Measurements from ENCODE around the gene MAPRE3.

MAPRE3 gene

DNA sequence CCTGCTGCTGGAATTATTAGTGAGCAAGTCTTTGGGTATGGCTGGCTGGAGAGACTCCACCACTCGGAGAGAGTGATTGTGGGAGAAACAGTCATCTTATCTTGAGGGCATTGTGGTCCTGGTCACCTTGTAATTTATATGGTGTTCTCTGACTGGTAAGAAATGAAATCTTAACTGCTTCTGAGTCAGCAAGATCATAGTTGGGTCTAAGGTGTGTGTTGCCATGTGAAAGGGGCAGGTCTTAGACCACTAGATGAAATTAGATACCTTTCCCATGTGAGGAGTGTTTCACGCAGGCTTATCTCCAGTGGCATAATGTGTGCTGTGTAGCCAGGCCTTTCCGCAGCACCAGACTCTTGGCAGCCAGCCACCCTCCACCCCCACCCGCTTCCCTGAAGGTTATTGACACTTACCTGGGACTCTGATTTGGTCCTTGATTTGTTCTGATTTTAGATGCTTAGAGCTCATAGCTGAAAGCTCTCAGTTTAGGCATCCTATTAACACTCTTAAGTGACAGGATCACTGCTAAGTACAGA is 7.7 kb downstream of the MAPRE3 start:
- no peak overlapping the region for H3K27ac ChIP-seq (ENCODE audit: low read depth, low read length)
- H3K4me1 ChIP-seq (ENCODE audit: control insufficient read depth, insufficient read depth, low read length): peaks cover 9% of the 10 kb centered on the region
- H3K4me3 ChIP-seq (ENCODE audit: low read length): no peak overlapping the region

DNA sequence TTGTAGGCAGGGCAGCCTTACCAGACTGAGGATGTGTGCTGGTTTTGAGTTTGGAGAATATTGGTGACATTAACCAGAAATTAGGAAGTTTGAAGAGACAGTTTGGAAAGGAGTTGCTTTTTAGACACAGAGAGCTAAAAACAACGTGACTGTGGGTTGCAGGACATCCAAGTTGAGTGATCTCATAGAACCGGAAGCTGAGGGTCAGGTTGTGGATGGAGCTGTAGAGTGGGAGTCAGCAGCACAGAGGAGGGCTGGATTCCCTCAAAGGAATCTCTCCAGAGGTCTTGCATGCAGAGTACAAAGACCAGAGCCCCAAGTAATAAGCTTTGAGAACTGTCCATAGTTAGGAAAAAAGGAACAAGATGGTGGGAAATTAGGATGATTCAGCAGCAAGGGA is 9.3 kb downstream of the MAPRE3 start:
- Histone ChIP-seq H3K4me3 (ENCODE audit: low read length) (no peak overlapping the region), H3K9ac (ENCODE audit: low read length) (no peak overlapping the region), H3K27ac (ENCODE audit: low read depth, low read length) (no peak overlapping the region), H3K27me3 (ENCODE audit: control insufficient read depth, insufficient read depth, low read length) (no peaks in the 10 kb centered on the region), H3K4me1 (ENCODE audit: control insufficient read depth, insufficient read depth, low read length) (peaks cover 9% of the 10 kb centered on the region), H3K36me3 (ENCODE audit: control insufficient read depth, insufficient read depth, low read length) (no peaks in the 10 kb centered on the region)

More for the DNA sequence above, 7.7 kb downstream of the MAPRE3 start:
- no peaks in the 10 kb centered on the region for H3K27me3 ChIP-seq (ENCODE audit: control insufficient read depth, insufficient read depth, low read length)
- no peak overlapping the region for H3K9ac ChIP-seq (ENCODE audit: low read length)
- H3K36me3 ChIP-seq (ENCODE audit: control insufficient read depth, insufficient read depth, low read length): no peaks in the 10 kb centered on the region

DNA sequence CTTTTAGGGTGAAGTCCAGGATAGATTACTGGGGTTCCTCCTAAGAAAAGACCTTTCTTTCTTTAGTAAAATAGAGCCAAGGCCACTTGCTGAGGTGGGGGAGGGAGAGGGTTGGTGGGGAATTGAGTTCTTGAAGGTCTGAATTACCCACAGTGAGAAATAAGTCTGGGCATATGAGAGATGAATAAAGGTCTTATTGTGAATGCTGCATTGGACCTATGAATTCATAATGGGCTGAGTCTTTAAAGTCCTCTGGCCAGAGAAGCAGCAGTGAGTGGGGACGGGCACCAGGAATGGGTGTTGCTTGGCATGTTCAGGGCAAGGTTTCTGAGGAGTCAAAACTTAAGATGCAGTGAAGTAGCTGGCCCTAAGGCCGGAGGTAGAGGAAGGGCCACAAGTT is 10.5 kb downstream of the MAPRE3 start:
- no peaks in the 10 kb centered on the region for H3K36me3 ChIP-seq (ENCODE audit: control insufficient read depth, insufficient read depth, low read length)
- no peaks in the 10 kb centered on the region for H3K27me3 ChIP-seq (ENCODE audit: control insufficient read depth, insufficient read depth, low read length)
- peaks cover 9% of the 10 kb centered on the region for H3K4me1 ChIP-seq (ENCODE audit: control insufficient read depth, insufficient read depth, low read length)
- no peak overlapping the region for H3K4me3 ChIP-seq (ENCODE audit: low read length)
- H3K27ac ChIP-seq (ENCODE audit: low read depth, low read length): no peak overlapping the region
- H3K9ac ChIP-seq (ENCODE audit: low read length): no peak overlapping the region

DNA sequence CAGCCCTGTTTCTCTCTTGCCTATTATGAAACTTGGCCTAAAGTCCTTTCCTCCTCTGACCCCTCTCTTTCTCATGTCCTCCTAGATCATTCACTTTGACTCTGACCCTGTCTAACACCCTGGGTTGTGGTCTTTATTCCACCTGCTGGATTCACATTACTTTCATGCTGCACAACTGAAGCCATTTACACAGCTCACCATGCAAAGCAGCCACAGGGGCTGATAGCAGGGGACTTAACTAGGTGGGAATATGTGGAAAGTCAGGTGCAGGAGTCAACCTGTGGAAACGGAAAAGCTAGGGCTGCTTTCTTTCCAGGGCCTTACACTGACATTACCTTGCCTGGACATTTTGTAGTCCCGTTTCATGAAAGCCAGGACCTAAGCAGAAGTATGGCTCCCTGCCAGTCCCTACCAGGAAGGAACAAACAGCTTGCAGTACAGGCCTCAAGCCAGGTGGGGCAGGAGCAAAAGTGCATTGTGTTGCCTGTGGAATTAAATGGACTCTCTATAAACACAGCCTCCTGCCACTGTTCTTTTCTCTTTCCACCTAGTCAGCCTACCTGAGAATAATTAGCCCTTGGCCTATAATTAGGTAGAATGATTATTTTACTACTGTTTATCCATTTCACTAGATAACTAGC is 11.8 kb downstream of the MAPRE3 start:
- peaks cover 9% of the 10 kb centered on the region for H3K4me1 ChIP-seq (ENCODE audit: control insufficient read depth, insufficient read depth, low read length)
- no peak overlapping the region for H3K4me3 ChIP-seq (ENCODE audit: low read length)
- no peaks in the 10 kb centered on the region for H3K27me3 ChIP-seq (ENCODE audit: control insufficient read depth, insufficient read depth, low read length)
- H3K27ac ChIP-seq (ENCODE audit: low read depth, low read length): no peak overlapping the region
- H3K9ac ChIP-seq (ENCODE audit: low read length): no peak overlapping the region
- H3K36me3 ChIP-seq (ENCODE audit: control insufficient read depth, insufficient read depth, low read length): no peaks in the 10 kb centered on the region

DNA sequence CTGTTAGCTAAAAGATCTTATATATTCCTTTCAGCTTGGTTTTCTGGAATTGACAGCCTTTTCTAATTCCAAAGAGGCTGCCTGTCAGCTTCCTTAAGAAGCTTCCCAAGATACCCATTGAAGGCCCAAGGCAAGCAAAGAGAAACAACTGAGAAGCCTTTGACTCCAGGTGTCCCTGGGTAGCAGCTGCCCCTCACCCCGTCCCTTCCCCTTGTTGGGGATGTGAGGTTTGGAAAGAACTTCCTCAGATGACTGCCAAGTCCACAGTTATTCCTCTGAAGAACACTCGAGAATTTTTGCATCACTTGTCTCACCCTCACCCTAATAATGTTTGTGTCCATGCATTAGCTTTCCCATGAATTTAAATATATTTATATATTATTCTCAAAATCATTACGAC is 13.3 kb downstream of the MAPRE3 start:
- no peak overlapping the region for H3K27ac ChIP-seq (ENCODE audit: low read depth, low read length)
- H3K36me3 ChIP-seq (ENCODE audit: control insufficient read depth, insufficient read depth, low read length): no peaks in the 10 kb centered on the region
- no peaks in the 10 kb centered on the region for H3K27me3 ChIP-seq (ENCODE audit: control insufficient read depth, insufficient read depth, low read length)
- H3K4me3 ChIP-seq (ENCODE audit: low read length): no peak overlapping the region
- H3K4me1 ChIP-seq (ENCODE audit: control insufficient read depth, insufficient read depth, low read length): peaks cover 9% of the 10 kb centered on the region
- no peak overlapping the region for H3K9ac ChIP-seq (ENCODE audit: low read length)

DNA sequence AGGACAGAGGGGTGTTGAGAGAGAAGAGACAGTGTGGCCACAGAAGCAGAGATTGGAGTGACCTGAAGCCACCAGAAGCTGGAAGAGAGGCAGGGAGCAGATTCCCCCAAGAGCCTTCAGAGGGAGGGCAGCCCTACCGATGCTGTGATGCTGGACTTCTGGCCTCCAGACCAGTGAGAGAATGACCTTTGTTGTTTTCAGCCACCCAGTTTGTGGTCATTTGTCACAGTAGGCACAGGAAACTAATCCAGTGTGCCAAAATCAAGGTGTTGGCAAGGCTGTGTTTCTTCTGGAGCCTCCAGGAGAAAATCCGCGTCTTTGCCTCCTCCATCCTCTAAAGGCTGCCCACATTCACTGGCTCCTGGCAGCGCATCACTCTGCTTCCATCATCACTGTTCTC is 15.4 kb downstream of the MAPRE3 start:
- Histone ChIP-seq H3K27ac (ENCODE audit: low read depth, low read length) (no peak overlapping the region), H3K9ac (ENCODE audit: low read length) (no peak overlapping the region), H3K36me3 (ENCODE audit: control insufficient read depth, insufficient read depth, low read length) (no peaks in the 10 kb centered on the region), H3K27me3 (ENCODE audit: control insufficient read depth, insufficient read depth, low read length) (no peaks in the 10 kb centered on the region), H3K4me3 (ENCODE audit: low read length) (no peak overlapping the region), H3K4me1 (ENCODE audit: control insufficient read depth, insufficient read depth, low read length) (peaks cover 9% of the 10 kb centered on the region)

DNA sequence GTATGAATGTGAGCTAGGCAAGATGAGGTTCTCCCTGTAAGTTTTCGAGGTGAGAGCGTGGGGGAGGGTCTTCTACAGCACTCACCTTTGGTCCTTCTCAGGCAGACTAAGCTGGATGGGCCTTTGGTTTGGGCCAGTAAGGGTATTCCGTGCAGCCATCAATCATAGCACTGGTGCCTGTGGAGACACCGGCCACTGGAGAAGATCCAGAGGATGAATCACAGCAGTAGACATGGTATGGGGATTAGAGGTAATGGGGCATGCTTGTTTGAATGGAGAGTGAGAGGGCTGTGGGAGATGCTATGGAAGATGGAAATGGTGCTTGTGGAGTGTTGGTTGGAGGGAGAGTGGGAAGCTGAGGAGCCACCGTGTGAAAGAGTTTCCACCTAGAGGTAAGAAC is 16.1 kb downstream of the MAPRE3 start:
- Histone ChIP-seq H3K27me3 (ENCODE audit: control insufficient read depth, insufficient read depth, low read length) (no peaks in the 10 kb centered on the region), H3K27ac (ENCODE audit: low read depth, low read length) (no peak overlapping the region), H3K4me3 (ENCODE audit: low read length) (no peak overlapping the region), H3K4me1 (ENCODE audit: control insufficient read depth, insufficient read depth, low read length) (peaks cover 5% of the 10 kb centered on the region), H3K9ac (ENCODE audit: low read length) (no peak overlapping the region), H3K36me3 (ENCODE audit: control insufficient read depth, insufficient read depth, low read length) (no peaks in the 10 kb centered on the region)

DNA sequence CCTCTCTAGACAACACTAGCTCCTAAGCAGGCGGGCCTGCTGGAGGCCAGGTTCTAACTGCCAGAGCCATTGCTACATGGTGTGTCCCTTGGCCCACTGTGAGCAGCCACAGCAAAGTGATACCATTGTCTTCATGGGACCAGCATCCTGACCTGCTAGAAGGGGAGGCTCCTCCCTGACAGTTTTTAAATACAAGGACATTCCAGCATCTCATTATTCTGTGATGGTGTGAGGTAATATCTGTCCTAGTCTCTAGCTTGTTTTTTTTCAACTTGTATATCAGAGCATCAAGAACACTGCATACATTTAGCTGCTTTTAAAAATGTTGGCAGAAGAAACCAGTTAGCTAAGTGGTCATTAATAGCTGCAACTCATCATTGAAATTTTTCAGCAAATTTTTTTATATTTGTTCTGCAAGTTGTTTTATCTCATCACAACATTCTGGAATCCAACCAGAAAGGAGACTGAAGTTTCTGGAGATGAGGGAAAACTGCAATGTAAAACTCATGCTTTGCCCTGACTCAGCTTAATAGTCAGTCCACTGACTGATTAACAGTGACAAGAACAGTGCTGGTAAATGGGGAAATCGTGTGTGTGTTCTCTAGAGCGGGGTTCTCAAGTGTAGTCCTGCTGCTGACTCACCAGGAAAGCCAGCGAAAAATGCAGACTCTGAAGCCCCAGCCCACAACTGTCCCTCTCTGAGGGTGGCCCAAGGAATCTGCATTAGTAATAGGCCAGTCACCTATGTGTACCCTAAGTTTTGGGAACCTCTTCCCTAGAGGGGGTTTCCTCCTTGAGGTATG is 17.8 kb downstream of the MAPRE3 start:
- H3K9ac ChIP-seq (ENCODE audit: low read length): no peak overlapping the region
- no peak overlapping the region for H3K27ac ChIP-seq (ENCODE audit: low read depth, low read length)
- H3K4me3 ChIP-seq (ENCODE audit: low read length): no peak overlapping the region
- no peaks in the 10 kb centered on the region for H3K4me1 ChIP-seq (ENCODE audit: control insufficient read depth, insufficient read depth, low read length)
- no peaks in the 10 kb centered on the region for H3K36me3 ChIP-seq (ENCODE audit: control insufficient read depth, insufficient read depth, low read length)
- H3K27me3 ChIP-seq (ENCODE audit: control insufficient read depth, insufficient read depth, low read length): no peaks in the 10 kb centered on the region

DNA sequence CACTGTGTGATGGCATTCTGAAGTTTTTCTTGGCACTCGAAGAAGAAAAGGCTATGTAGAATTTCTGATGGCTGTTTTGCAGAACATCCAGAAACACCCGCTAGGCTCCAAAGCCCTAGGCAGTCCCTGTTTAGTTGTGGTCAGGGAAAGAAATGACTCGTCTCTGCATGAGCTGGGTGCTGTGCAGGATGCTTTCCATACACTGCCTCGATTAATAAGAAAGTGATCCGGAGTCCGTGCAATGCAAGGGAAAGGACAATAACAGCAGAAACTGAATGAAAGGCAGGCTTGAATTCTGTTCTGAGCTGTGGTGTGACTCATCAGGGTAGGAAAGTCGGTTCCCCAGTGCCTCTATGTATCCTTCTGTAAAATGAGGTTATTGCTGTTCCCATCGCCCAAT is 18.7 kb downstream of the MAPRE3 start:
- Histone ChIP-seq H3K9ac (ENCODE audit: low read length) (no peak overlapping the region), H3K27ac (ENCODE audit: low read depth, low read length) (no peak overlapping the region), H3K4me1 (ENCODE audit: control insufficient read depth, insufficient read depth, low read length) (no peaks in the 10 kb centered on the region), H3K36me3 (ENCODE audit: control insufficient read depth, insufficient read depth, low read length) (no peaks in the 10 kb centered on the region), H3K27me3 (ENCODE audit: control insufficient read depth, insufficient read depth, low read length) (no peaks in the 10 kb centered on the region), H3K4me3 (ENCODE audit: low read length) (no peak overlapping the region)

DNA sequence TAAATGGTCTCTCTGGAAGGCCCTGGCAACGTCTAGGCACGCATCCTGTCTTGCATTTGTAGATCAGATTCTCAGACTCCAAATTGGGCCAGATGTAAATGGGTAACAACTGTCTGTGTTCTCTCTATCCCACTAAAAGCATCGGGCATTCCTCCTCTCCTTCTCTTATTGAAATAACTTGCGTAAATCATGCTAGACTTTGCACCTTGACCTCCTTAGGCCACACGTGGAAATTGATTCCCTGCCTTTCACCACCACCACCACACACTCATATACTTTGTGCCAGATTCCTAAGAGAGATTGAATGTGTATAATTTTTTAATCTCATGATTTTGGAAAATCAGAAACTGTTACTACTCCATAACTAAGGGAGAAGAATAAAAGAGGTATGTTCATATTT is 21.3 kb downstream of the MAPRE3 start:
- H3K27ac ChIP-seq (ENCODE audit: low read depth, low read length): no peak overlapping the region
- H3K27me3 ChIP-seq (ENCODE audit: control insufficient read depth, insufficient read depth, low read length): no peaks in the 10 kb centered on the region
- H3K4me3 ChIP-seq (ENCODE audit: low read length): no peak overlapping the region
- H3K9ac ChIP-seq (ENCODE audit: low read length): no peak overlapping the region
- H3K4me1 ChIP-seq (ENCODE audit: control insufficient read depth, insufficient read depth, low read length): no peaks in the 10 kb centered on the region
- no peaks in the 10 kb centered on the region for H3K36me3 ChIP-seq (ENCODE audit: control insufficient read depth, insufficient read depth, low read length)

DNA sequence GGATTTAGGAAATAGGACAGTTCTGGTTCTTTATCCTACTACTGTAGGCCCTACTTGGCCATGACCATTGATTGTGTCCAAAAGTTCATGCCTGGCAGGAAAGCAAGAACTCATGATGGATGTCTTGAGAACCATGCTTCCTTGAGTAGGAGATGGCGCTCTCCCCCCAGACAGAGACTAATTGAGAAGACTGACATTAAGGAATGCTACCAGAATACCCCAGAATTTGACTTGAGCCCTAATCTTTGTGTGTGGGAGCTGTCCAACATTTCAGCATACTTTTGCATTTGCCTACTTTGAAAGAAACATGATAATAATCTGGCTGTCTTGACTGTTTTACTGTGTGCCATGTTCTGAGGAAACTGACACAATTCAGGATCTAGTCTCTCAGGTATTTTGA is 23.3 kb downstream of the MAPRE3 start:
- Histone ChIP-seq H3K36me3 (ENCODE audit: control insufficient read depth, insufficient read depth, low read length) (no peaks in the 10 kb centered on the region), H3K4me3 (ENCODE audit: low read length) (no peak overlapping the region)

DNA sequence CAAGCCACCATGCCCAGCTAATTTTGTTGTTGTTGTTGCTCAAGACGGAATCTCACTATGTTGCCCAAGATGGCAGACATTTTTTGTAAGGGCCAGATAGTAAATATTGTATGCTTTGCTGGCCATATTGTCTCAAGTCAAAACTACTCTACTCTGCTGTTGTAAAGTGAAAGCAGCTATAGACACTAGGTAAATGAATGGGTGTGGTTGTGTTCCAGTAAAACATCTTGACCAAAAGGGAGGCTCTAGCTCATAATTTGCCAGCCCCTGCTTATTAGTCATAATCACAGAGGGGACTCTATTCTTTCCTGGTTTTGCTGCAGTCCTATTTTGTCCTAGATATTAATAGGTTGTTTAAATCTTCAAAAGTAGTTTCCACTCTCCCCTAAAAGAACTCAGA is 24.5 kb downstream of the MAPRE3 start:
- Histone ChIP-seq H3K4me3 (ENCODE audit: low read length) (no peak overlapping the region), H3K4me1 (ENCODE audit: control insufficient read depth, insufficient read depth, low read length) (no peaks in the 10 kb centered on the region), H3K9ac (ENCODE audit: low read length) (no peak overlapping the region), H3K27me3 (ENCODE audit: control insufficient read depth, insufficient read depth, low read length) (no peaks in the 10 kb centered on the region), H3K27ac (ENCODE audit: low read depth, low read length) (no peak overlapping the region), H3K36me3 (ENCODE audit: control insufficient read depth, insufficient read depth, low read length) (no peaks in the 10 kb centered on the region)

More for the DNA sequence above, 23.3 kb downstream of the MAPRE3 start:
- H3K9ac ChIP-seq (ENCODE audit: low read length): no peak overlapping the region
- no peaks in the 10 kb centered on the region for H3K4me1 ChIP-seq (ENCODE audit: control insufficient read depth, insufficient read depth, low read length)
- no peaks in the 10 kb centered on the region for H3K27me3 ChIP-seq (ENCODE audit: control insufficient read depth, insufficient read depth, low read length)
- no peak overlapping the region for H3K27ac ChIP-seq (ENCODE audit: low read depth, low read length)

DNA sequence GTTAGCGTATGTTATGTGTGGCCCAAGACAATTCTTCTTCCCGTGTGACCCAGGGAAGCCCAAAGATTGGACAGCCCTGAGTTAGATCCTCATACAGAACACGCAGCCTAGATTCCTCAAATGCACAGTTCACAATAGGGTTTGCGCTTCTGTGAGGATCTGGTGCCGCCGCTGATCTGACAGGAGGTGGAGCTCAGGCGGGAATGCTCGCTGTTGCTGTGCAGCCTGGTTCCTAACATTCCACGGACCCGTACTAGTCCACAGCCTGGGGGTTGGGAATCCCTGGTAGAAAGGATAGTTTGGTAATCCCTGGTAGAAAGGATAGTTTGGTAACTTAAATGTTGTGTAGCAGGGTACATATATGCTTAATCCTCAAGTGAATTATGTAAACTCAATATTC is 27.0 kb downstream of the MAPRE3 start:
- no peaks in the 10 kb centered on the region for H3K36me3 ChIP-seq (ENCODE audit: control insufficient read depth, insufficient read depth, low read length)
- no peaks in the 10 kb centered on the region for H3K4me1 ChIP-seq (ENCODE audit: control insufficient read depth, insufficient read depth, low read length)
- H3K9ac ChIP-seq (ENCODE audit: low read length): no peak overlapping the region
- no peak overlapping the region for H3K4me3 ChIP-seq (ENCODE audit: low read length)
- H3K27ac ChIP-seq (ENCODE audit: low read depth, low read length): no peak overlapping the region
- no peaks in the 10 kb centered on the region for H3K27me3 ChIP-seq (ENCODE audit: control insufficient read depth, insufficient read depth, low read length)
